GM18519 (cell line): Measurements from ENCODE around the gene AKAP4.
A peak's percentile ranks its signal among the peaks of the same experiment; 100 is the strongest.

Experiments used
- ATAC-seq: cut with Tn5 transposase; IDR thresholded peaks from one replicate; pipeline ENCODE4 v1.9.1; 2021; ENCODE audit warnings: mild to moderate bottlenecking, moderate library complexity; ENCODE audit not compliant: unreplicated experiment, low FRiP score

Gene AKAP4

GRCh38 chrX:50200907-50201306, at the start of gene AKAP4:
AKAP4 (minus strand) TSS chrX:50201007; CDS start chrX:50200889, 118 bp downstream.
- ATAC-seq: no peak

GRCh38 chrX:50211510-50211909, 10.7 kb upstream of the AKAP4 start:
- ATAC-seq: no peak

GRCh38 chrX:50206753-50207152, 5.9 kb upstream of the AKAP4 start:
- no peak for ATAC-seq

GRCh38 chrX:50204364-50204899, 3.6 kb upstream of the AKAP4 start, which contains the start of gene CCNB3:
CCNB3 (plus strand) TSS chrX:50204765; CDS start chrX:50285164, 80,399 bp downstream.
- ATAC-seq: peak; percentile 96

GRCh38 chrX:50202539-50202938, 1.7 kb upstream of the AKAP4 start:
- ATAC-seq: no peak

GRCh38 chrX:50198348-50198747, 2.5 kb downstream of the AKAP4 start:
- no peak for ATAC-seq

- no peak for ATAC-seq
Observed at GRCh38 chrX:50188859-50189600, 11.8 kb downstream of the AKAP4 start.

GRCh38 chrX:50183891-50184290, 16.9 kb downstream of the AKAP4 start:
- no peak for ATAC-seq

- ATAC-seq: no peak
Observed at GRCh38 chrX:50180073-50180940, 20.5 kb downstream of the AKAP4 start.

GRCh38 chrX:50169717-50170116, 31.1 kb downstream of the AKAP4 start:
- no peak for ATAC-seq

GRCh38 chrX:50168241-50168687, 32.5 kb downstream of the AKAP4 start:
- peak; percentile 44 for ATAC-seq

- no peak for ATAC-seq
Observed at GRCh38 chrX:50167366-50167765, 33.4 kb downstream of the AKAP4 start.

GRCh38 chrX:50165727-50166126, 35.1 kb downstream of the AKAP4 start:
- ATAC-seq: no peak

GRCh38 chrX:50161127-50161526, 39.7 kb downstream of the AKAP4 start:
- no peak for ATAC-seq

- no peak for ATAC-seq
Observed at GRCh38 chrX:50158593-50158992, 42.2 kb downstream of the AKAP4 start.

GRCh38 chrX:50157545-50158135, 43.2 kb downstream of the AKAP4 start:
- ATAC-seq: no peak

- ATAC-seq: no peak
Observed at GRCh38 chrX:50154429-50154828, 46.4 kb downstream of the AKAP4 start.

- no peak for ATAC-seq
Observed at GRCh38 chrX:50152456-50152855, 48.4 kb downstream of the AKAP4 start.

GRCh38 chrX:50147972-50148371, 52.8 kb downstream of the AKAP4 start:
- ATAC-seq: no peak
